Adrenal gland (tissue), 12 donors: ENCODE measurements around the gene BCL11A. TPM values are rescaled to one million over a fixed set of nuclear protein-coding genes. Genes with fewer than 3 reads are reported as not detected.

Experiments used
- DNase-seq, 7 donors: peaks; one replicate each; pipeline ENCODE4 v3.0.0-alpha.2; 2019 to 2020
- H3K27ac ChIP-seq, 5 donors: fragments of 200-600 bp; sonication (generic) in 4 of 5; 1 replicate in 3 of 5; 2 replicates in 2 of 5; pipeline versions ENCODE4 v1.5.1 to v1.8.0; 2016 to 2020; ENCODE audit warnings: mild to moderate bottlenecking in 1 of 5
- H3K27me3 ChIP-seq: fragments of 200-600 bp; 2 replicates; pipeline ENCODE4 v1.8.0; 2021
- H3K36me3 ChIP-seq, 2 donors: fragments of 200-600 bp; replicated peaks in 1 of 2; 1 replicate in 1 of 2; 2 replicates in 1 of 2; pipeline versions ENCODE4 v1.5.1 to v1.8.0; 2018 to 2022
- H3K4me1 ChIP-seq, 2 donors: fragments of 200-600 bp; replicated peaks in 1 of 2; 1 replicate in 1 of 2; 2 replicates in 1 of 2; pipeline versions ENCODE4 v1.5.1 to v1.8.0; 2018 to 2021
- H3K4me3 ChIP-seq, 4 donors: fragments of 200-600 bp; sonication (generic) in 3 of 4; one replicate each; pipeline ENCODE4 v1.5.1; 2016 to 2018
- H3K9me3 ChIP-seq, 3 donors: fragments of 200-600 bp; sonication (generic) in 1 of 3; replicated peaks in 1 of 3; 1 replicate in 2 of 3; 2 replicates in 1 of 3; pipeline versions ENCODE4 v1.5.1 to v1.8.0; 2016 to 2021
- CTCF ChIP-seq, 6 experiments: fragments of 450-650 bp in 4 of 6; fragments of 200-600 bp in 2 of 6; sonication (generic) in 1 of 6; IDR thresholded peaks; 1 replicate in 5 of 6; 2 replicates in 1 of 6; pipeline versions ENCODE4 v1.5.1 to v1.8.0; 2016 to 2021; ENCODE audit warnings: antibody characterized with exemption in 6 of 6, mild to moderate bottlenecking in 2 of 6, moderate library complexity in 1 of 6
- POLR2A ChIP-seq, 2 donors: fragments of 450-650 bp; IDR thresholded peaks; one replicate each; pipeline ENCODE4 v1.6.1; 2017; ENCODE audit warnings: antibody characterized with exemption in 2 of 2, mild to moderate bottlenecking in 2 of 2, moderate library complexity in 1 of 2
- WGBS, 4 donors: extraction: QIAGEN DNeasy Blood & Tissue Kit in 2 of 4; methylation state at CpG; one replicate each; pipeline versions ENCODE4 v1.1.5 to v1.1.7; 2013 to 2017; 5-methylcytosine and 5-hydroxymethylcytosine counted together
- intact Hi-C, 2 donors: fragments of 100-400 bp; cut with DNase I; formaldehyde crosslinking; loops; one replicate each; pipeline versions ENCODE4 v1.14.1 to v1.15.0; 2022 to 2023
- polyA plus RNA-seq, 3 donors: library from polyadenylated mRNA; stranded (reverse); fragments of 200-250 nt in 2 of 3; fragments of 350-450 nt in 1 of 3; fragmentation: Illumina TruSeq in 1 of 3; extraction: RNeasy Lipid Tissue Mini Kit (QIAGEN cat#74804) in 1 of 3; gene quantifications; one replicate each; pipeline ENCODE4 v1.2.3, GENCODE V29; 2013 to 2014
- total RNA-seq, 9 donors: library from RNA; depleted of rRNA in 4 of 9; stranded (reverse); fragments of >200 nt in 4 of 9; fragments of 120-200 nt in 1 of 9; fragmentation: NEBNext Ultra II Directional in 1 of 9; extraction: Animal tissue kit (Norgen Biotek cat#: 25700) in 1 of 9; gene quantifications; one replicate each; pipeline versions ENCODE4 v1.1.0 to v1.2.4, GENCODE V29; 2013 to 2023
- donor health status: healthy with polysubstance abuse.
- donor health status: Bipolar disorder and iron deficiency.
- donor health status: DM: yes; HTN: yes; CAD: no.
- donor health status: DM: no; HTN: no; CAD: no.
- donor health status: DM: no; HTN: no; CAD: no.
- donor health status: DM: yes; HTN: yes; CAD: no.

The BCL11A gene
- total and polyA plus RNA-seq, 12 donors: 2.9 to 16.7 (median 5.3) TPM

GRCh38 chr2:60484133-60484645, 69.3 kb downstream of the BCL11A start:
- H3K9me3 ChIP-seq: no peaks in the 10 kb centered on the region
- no peaks in the 10 kb centered on the region for H3K36me3 ChIP-seq
- peaks cover 0 to 17% of the 10 kb centered on the region in 2 donors for H3K4me1 ChIP-seq
- no peak overlapping the region for H3K27ac ChIP-seq
- intact Hi-C loops: no loop called here
- 42 to 48% (median 45%) methylated on average over 6 to 7 of the region's 7 CpGs for WGBS, 4 donors
- peak in 3 of 7 donors; percentile 21 to 24 (median 23) for DNase-seq
- H3K4me3 ChIP-seq: no peak overlapping the region
- TF ChIP-seq POLR2A (IDR thresholded peaks at IDR 0.05): no peak
- TF ChIP-seq CTCF (IDR thresholded peaks at IDR 0.05): no peak
- no peaks in the 10 kb centered on the region for H3K27me3 ChIP-seq

- Histone ChIP-seq H3K27me3 (no peaks in the 10 kb centered on the region), H3K4me1 (peaks cover 0 to 17% of the 10 kb centered on the region in 2 donors), H3K36me3 (no peaks in the 10 kb centered on the region), H3K9me3 (no peaks in the 10 kb centered on the region), H3K4me3 (no peak overlapping the region), H3K27ac (no peak overlapping the region)
- intact Hi-C loops: no loop called here
- no peak for DNase-seq
- 73 to 81% (median 74%) methylated on average over 3 of the region's 3 CpGs for WGBS, 4 donors
- no peak for TF ChIP-seq POLR2A (IDR thresholded peaks at IDR 0.05)
- TF ChIP-seq CTCF (IDR thresholded peaks at IDR 0.05): no peak
Observed at GRCh38 chr2:60483401-60483800, 70.1 kb downstream of the BCL11A start.

GRCh38 chr2:60482222-60482621, 71.2 kb downstream of the BCL11A start:
- intact Hi-C loops: no loop called here
- Histone ChIP-seq H3K9me3 (no peaks in the 10 kb centered on the region), H3K36me3 (no peaks in the 10 kb centered on the region), H3K27ac (no peak overlapping the region), H3K27me3 (no peaks in the 10 kb centered on the region), H3K4me3 (no peak overlapping the region), H3K4me1 (peaks cover 0 to 17% of the 10 kb centered on the region in 2 donors)
- 36 to 54% (median 41%) methylated on average over 6 of the region's 6 CpGs for WGBS, 4 donors
- TF ChIP-seq CTCF (IDR thresholded peaks at IDR 0.05) (no peak), POLR2A (IDR thresholded peaks at IDR 0.05) (no peak)
- DNase-seq: no peak

- WGBS, 4 donors: 84 to 91% (median 86%) methylated on average over 6 of the region's 6 CpGs
- intact Hi-C loops: no loop called here
- peaks cover 0 to 17% of the 10 kb centered on the region in 2 donors for H3K4me1 ChIP-seq
- no peak overlapping the region for H3K27ac ChIP-seq
- DNase-seq: no peak
- no peaks in the 10 kb centered on the region for H3K27me3 ChIP-seq
- H3K4me3 ChIP-seq: no peak overlapping the region
- H3K36me3 ChIP-seq: no peaks in the 10 kb centered on the region
- TF ChIP-seq POLR2A (IDR thresholded peaks at IDR 0.05) (no peak), CTCF (IDR thresholded peaks at IDR 0.05) (no peak)
- no peaks in the 10 kb centered on the region for H3K9me3 ChIP-seq
Observed at GRCh38 chr2:60481257-60481656, 72.2 kb downstream of the BCL11A start.
